IMR-90 (cell line): Measurements from ENCODE around the gene BRIP1.

Source experiments
- BHLHE40 ChIP-seq: fragments of 150-350 bp; IDR thresholded peaks from 2 replicates; pipeline ENCODE4 v1.6.1; 2016; ENCODE audit warnings: mild to moderate bottlenecking, low read depth, low read length
- CEBPB ChIP-seq: IDR thresholded peaks from 2 replicates; pipeline ENCODE4 v1.6.1; 2012; ENCODE audit warnings: low read depth, low read length, improper control_type of control experiment
- CTCF ChIP-seq: conservative IDR thresholded peaks from 2 replicates; pipeline ENCODE4 v1.5.1; 2012; ENCODE audit warnings: mild to moderate bottlenecking, low read depth, low read length, improper control_type of control experiment
- MAFK ChIP-seq: IDR thresholded peaks from 2 replicates; pipeline ENCODE4 v1.6.1; 2012; ENCODE audit warnings: low read depth, low read length, improper control_type of control experiment
- MAZ ChIP-seq: IDR thresholded peaks from 2 replicates; pipeline ENCODE4 v1.6.1; 2012; ENCODE audit warnings: low read depth, mild to moderate bottlenecking, low read length, improper control_type of control experiment, moderate library complexity, borderline replicate concordance
- MXI1 ChIP-seq: IDR thresholded peaks from 2 replicates; pipeline ENCODE4 v1.6.1; 2012; ENCODE audit warnings: low read depth, mild to moderate bottlenecking, low read length, moderate library complexity, borderline replicate concordance
- POLR2A ChIP-seq: IDR thresholded peaks from 2 replicates; pipeline ENCODE4 v1.6.1; 2012; ENCODE audit warnings: mild to moderate bottlenecking, low read depth, low read length
- RAD21 ChIP-seq: IDR thresholded peaks from 2 replicates; pipeline ENCODE4 v1.6.1; 2012; ENCODE audit warnings: low read length, improper control_type of control experiment
- RCOR1 ChIP-seq: IDR thresholded peaks from 2 replicates; pipeline ENCODE4 v1.6.1; 2012; ENCODE audit warnings: mild to moderate bottlenecking, low read length, improper control_type of control experiment; ENCODE audit not compliant: insufficient replicate concordance
- RFX5 ChIP-seq: IDR thresholded peaks from 2 replicates; pipeline ENCODE4 v1.8.0; 2012; ENCODE audit warnings: low read depth, mild to moderate bottlenecking, low read length, moderate library complexity
- SMC3 ChIP-seq: fragments of 150-350 bp; IDR thresholded peaks from 2 replicates; pipeline ENCODE4 v1.6.1; 2016; ENCODE audit warnings: low read depth, mild to moderate bottlenecking, antibody characterized with exemption, low read length, moderate library complexity

GRCh38 chr17:61766520-61766919 lies 96.8 kb downstream of the BRIP1 start:
- no peak for TF ChIP-seq CEBPB
- no peak for TF ChIP-seq MAFK
- no peak for TF ChIP-seq CTCF
- no peak for TF ChIP-seq POLR2A
- no peak for TF ChIP-seq RAD21
- TF ChIP-seq RCOR1 = no peak
- no peak for TF ChIP-seq RFX5
- TF ChIP-seq MAZ = no peak
- no peak for TF ChIP-seq MXI1
- no peak for TF ChIP-seq BHLHE40
- no peak for TF ChIP-seq SMC3
